Measurements from ENCODE around the gene ATG9B. TPM values are rescaled to one million over a fixed set of nuclear protein-coding genes. Genes with fewer than 3 reads are reported as not detected.
A peak's percentile ranks its signal among the peaks of the same experiment; 100 is the strongest.

The ATG9B gene
- total and polyA plus RNA-seq, 7 donors: 0.12 to 0.18 (median 0.18) TPM; not detected in 4

GRCh38 chr7:150983893-150984368, 40.4 kb downstream of the ATG9B start:
- no peaks in the 10 kb centered on the region for H3K4me1 ChIP-seq
- intact Hi-C loops (cut with DNase I): loop anchor here in 1 of 2 donors (10.0 kb wide), 1 partner anchor 199 kb away; no protein-coding TSS in a partner anchor
- DNase-seq: peak in 1 of 2 donors; percentile 3
- H3K27me3 ChIP-seq (ENCODE audit: insufficient read depth in 3 of 3, low read length in 2 of 3): peaks cover 0 to 45% (median under 1%) of the 10 kb centered on the region in 3 donors
- WGBS, 3 donors: 0 to 7% (median 4%) methylated on average over 2 of the region's 2 CpGs
- H3K36me3 ChIP-seq (ENCODE audit: insufficient read depth in 1 of 2, low read depth in 1 of 2): no peaks in the 10 kb centered on the region
- no peak overlapping the region for H3K27ac ChIP-seq
- no peak for ATAC-seq
- H3K9me3 ChIP-seq: no peaks in the 10 kb centered on the region
- H3K4me3 ChIP-seq: no peak overlapping the region
- no peak for TF ChIP-seq CTCF (IDR thresholded peaks at IDR 0.05)

- Histone ChIP-seq H3K36me3 (ENCODE audit: insufficient read depth in 1 of 2, low read depth in 1 of 2) (no peaks in the 10 kb centered on the region), H3K27me3 (ENCODE audit: insufficient read depth in 3 of 3, low read length in 2 of 3) (peaks cover 0 to 51% (median 7%) of the 10 kb centered on the region in 3 donors), H3K9me3 (no peaks in the 10 kb centered on the region), H3K4me3 (no peak overlapping the region), H3K27ac (no peak overlapping the region), H3K4me1 (no peaks in the 10 kb centered on the region)
- WGBS, 3 donors: 7 to 16% (median 10%) methylated on average over 3 of the region's 3 CpGs
- intact Hi-C loops (cut with DNase I): loop anchor here in 1 of 2 donors (10.0 kb wide), 1 partner anchor 198 kb away; no protein-coding TSS in a partner anchor
- no peak for TF ChIP-seq CTCF (IDR thresholded peaks at IDR 0.05)
- peak in 1 of 2 donors; percentile 12 for DNase-seq
- ATAC-seq: no peak
Observed at GRCh38 chr7:150982351-150982750, 41.9 kb downstream of the ATG9B start.

GRCh38 chr7:150981644-150982043, 42.6 kb downstream of the ATG9B start:
- Histone ChIP-seq H3K4me3 (no peak overlapping the region), H3K36me3 (ENCODE audit: insufficient read depth in 1 of 2, low read depth in 1 of 2) (no peaks in the 10 kb centered on the region), H3K9me3 (no peaks in the 10 kb centered on the region), H3K4me1 (no peaks in the 10 kb centered on the region), H3K27me3 (ENCODE audit: insufficient read depth in 3 of 3, low read length in 2 of 3) (peaks cover 0 to 58% (median 13%) of the 10 kb centered on the region in 3 donors), H3K27ac (no peak overlapping the region)
- DNase-seq (no peak), ATAC-seq (no peak)
- WGBS, 3 donors: 42 to 52% (median 51%) methylated on average over 6 of the region's 6 CpGs
- TF ChIP-seq CTCF (IDR thresholded peaks at IDR 0.05): no peak
- intact Hi-C loops (cut with DNase I): loop anchor here (2.0 to 10.0 kb wide), 2 partner anchors 79 to 197 kb away; no protein-coding TSS in a partner anchor

GRCh38 chr7:150980663-150981062, 43.6 kb downstream of the ATG9B start:
- intact Hi-C loops (cut with DNase I): loop anchor here (2.0 to 10.0 kb wide), 2 partner anchors 78 to 196 kb away; no protein-coding TSS in a partner anchor
- no peaks in the 10 kb centered on the region for H3K9me3 ChIP-seq
- 49 to 65% (median 63%) methylated on average over 2 of the region's 2 CpGs for WGBS, 3 donors
- H3K4me3 ChIP-seq: no peak overlapping the region
- H3K27me3 ChIP-seq (ENCODE audit: insufficient read depth in 3 of 3, low read length in 2 of 3): peaks cover 0 to 68% (median 13%) of the 10 kb centered on the region in 3 donors
- no peaks in the 10 kb centered on the region for H3K36me3 ChIP-seq (ENCODE audit: insufficient read depth in 1 of 2, low read depth in 1 of 2)
- no peak for DNase-seq
- no peak overlapping the region for H3K27ac ChIP-seq
- no peaks in the 10 kb centered on the region for H3K4me1 ChIP-seq
- no peak for TF ChIP-seq CTCF (IDR thresholded peaks at IDR 0.05)
- no peak for ATAC-seq
